Left renal cortex interstitium (tissue), 4 donors: ENCODE results near the gene ALOX5. TPM values are rescaled to one million over a fixed set of nuclear protein-coding genes. Genes with fewer than 3 reads are reported as not detected.
"Not testable (repeated sequence)": the region's sequence is repeated elsewhere in the genome, so short reads cannot be mapped to it uniquely, and the experiment has no call there.

ENCODE experiments used
- DNase-seq, 4 donors: peaks; one replicate each; pipeline ENCODE4 v3.0.0-alpha.2; 2013; ENCODE audit warnings: low read depth in 4 of 4, low spot score in 2 of 4, missing footprints in 1 of 4
- polyA plus RNA-seq, 4 donors: library from polyadenylated mRNA; unstranded; fragments of 120-200 nt; gene quantifications; one replicate each; pipeline ENCODE4 v1.2.1, GENCODE V29; 2013; ENCODE audit not compliant: insufficient read length in 4 of 4

The ALOX5 gene
- polyA plus RNA-seq, 4 donors = 2.3 to 5.8 (median 3.9) TPM

DNA sequence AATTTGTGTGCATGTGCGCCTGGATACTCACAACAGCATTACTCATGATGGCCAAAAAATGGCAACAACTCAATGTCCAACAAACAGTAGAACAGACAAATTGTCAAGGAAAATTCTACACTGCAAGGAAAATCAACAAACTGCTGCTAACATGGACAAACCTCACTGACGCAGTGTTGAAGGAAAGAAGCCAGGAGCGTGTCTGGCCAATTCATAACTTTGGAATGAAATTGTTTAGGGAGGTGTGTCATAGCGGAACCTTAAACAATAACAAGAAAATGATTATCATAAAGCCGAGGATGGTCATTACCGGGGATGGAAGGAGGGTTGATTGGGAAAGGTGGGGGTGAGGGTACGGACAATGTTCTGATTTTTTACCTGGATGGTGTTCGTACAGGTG, 29.1 kb downstream of the ALOX5 start:
- no peak for DNase-seq

DNA sequence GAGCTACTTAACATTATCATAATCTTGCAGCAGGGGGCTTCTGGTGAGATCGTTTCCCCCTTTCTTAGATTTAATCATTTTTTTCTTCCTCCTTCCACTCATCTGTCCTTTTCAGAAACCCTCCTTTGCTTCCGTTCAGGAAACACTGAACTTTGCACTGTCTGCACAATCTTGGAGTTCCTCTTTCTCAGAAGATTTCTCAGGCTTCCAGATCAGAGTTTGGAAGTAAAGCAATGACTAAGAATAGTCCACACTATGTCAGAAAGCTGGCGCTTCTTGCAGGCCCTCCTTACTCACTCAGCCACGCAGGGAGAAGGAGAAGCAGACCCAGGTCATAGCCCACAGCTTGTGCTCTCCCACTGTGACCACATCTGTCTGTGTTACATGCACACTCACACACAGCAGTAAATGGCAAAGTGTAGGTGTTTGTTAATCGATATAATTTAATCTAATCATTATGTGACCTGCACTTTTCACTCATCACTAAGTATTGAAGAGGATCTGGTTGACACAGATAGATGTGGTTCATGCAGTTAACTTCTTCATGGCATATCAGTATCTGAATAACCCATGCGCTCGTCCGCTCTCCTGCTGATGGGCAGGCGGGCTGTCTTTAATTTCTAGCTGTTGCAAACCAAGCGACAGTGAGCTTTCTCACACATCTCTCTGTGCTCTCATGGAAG, 30.2 kb downstream of the ALOX5 start:
- no peak for DNase-seq

GRCh38 chr10:45404770-45405120, 30.7 kb downstream of the ALOX5 start:
- no peak for DNase-seq

- no peak for DNase-seq
Observed at GRCh38 chr10:45407542-45407941, 33.5 kb downstream of the ALOX5 start.

- DNase-seq = no peak
Observed at GRCh38 chr10:45408421-45409319, 34.7 kb downstream of the ALOX5 start.

GRCh38 chr10:45409347-45409746, 35.3 kb downstream of the ALOX5 start:
- not testable (repeated sequence) for DNase-seq

DNA sequence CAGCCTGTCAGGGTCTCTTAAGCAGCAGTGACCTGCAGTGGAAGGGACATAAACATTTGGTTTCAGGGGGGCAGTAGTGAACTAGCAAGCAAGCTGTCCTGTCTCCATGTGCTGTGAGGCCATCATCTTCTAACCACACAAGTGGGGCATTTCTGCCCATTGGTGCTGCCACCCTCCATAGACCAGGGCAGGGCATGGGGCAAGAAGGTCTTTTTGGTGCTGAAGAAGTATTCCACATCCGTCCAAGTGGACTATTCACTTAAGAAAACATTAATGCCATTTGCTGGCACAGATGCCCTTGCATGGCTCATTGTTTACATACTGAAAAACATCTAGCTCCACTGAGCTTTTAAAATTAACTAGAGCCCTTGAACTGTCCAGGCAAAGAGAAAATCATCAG, 35.8 kb downstream of the ALOX5 start:
- DNase-seq = no peak

DNA sequence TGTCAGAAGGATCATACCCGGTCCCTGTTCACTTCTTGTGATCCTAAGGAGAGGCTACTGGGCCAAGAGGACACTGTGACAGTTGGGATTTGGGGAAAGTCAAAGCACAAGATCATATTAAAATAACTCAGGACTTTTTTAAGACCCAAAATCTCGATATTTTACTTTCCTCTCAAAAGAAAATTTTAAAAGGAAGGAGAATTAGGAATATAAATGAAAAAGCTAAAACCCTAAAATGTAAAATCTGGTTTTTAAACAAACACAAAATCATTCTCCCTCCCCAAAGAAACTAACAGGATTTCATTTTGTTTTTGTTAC, 36.4 kb downstream of the ALOX5 start:
- DNase-seq = no peak

GRCh38 chr10:45410807-45411606, 37.0 kb downstream of the ALOX5 start:
- DNase-seq = no peak

DNA sequence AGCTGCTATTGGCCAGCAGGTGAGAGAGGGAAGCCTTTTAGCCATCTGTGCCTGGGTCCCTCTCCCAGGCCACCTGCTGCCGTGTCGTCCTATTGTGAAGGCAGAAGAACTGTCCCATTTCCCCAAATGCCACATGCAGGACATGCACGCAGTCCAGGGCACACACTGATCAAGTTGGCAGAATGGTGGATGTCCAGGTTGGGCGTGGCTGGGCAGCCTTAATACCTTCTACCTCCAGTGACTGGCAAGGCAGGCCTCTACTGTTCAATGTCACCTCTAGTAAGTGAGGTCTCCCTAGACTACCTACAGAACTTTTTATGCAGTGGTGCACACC, 37.6 kb downstream of the ALOX5 start:
- DNase-seq = no peak

DNA sequence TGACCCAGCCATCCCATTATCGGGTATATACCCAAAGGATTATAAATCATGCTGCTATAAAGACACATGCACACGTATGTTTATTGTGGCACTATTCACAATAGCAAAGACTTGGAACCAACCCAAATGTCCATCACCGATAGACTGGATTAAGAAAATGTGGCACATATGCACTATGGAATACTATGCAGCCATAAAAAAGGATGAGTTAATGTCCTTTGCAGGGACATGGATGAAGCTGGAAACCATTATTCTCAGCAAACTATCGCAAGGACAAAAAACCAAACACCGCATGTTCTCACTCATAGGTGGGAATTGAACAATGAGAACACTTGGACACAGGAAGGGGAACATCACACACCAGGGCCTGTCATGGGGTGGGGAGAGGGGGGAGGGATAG, 41.0 kb downstream of the ALOX5 start:
- DNase-seq = not testable (repeated sequence)

- DNase-seq = no peak
Observed at GRCh38 chr10:45416603-45417002, 42.6 kb downstream of the ALOX5 start.

GRCh38 chr10:45417746-45418145, 43.7 kb downstream of the ALOX5 start:
- DNase-seq = no peak

GRCh38 chr10:45418417-45418848, 44.4 kb downstream of the ALOX5 start:
- DNase-seq = no peak

GRCh38 chr10:45418849-45419675, 45.0 kb downstream of the ALOX5 start:
- peak in 3 of 4 donors; percentile 65 to 75 (median 66) for DNase-seq

DNA sequence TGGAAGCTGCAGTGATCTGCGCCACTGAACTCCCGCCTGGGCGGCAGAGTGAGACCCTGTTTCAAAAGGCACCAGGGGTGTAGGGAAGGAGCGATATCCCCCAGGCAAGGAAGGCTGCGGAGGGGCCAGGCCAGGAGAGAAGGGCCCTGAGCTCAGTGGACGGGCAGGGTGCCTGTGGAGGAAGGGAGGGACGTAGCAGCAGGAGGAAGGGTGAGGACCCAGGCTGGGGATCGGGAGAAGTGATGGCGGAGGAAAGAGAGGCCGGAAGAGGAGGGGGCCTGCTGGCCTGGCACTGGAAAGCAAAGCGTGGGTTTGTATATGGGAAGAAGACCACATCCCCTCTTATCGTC, 45.6 kb downstream of the ALOX5 start:
- peak in 1 of 4 donors; percentile 41 for DNase-seq

- no peak for DNase-seq
Observed at GRCh38 chr10:45420453-45421192, 46.6 kb downstream of the ALOX5 start.

- no peak for DNase-seq
Observed at GRCh38 chr10:45421221-45422097, 47.4 kb downstream of the ALOX5 start.
